ENCODE data around the gene SPECC1L. TPM values are rescaled to one million over a fixed set of nuclear protein-coding genes. Genes with fewer than 3 reads are reported as not detected.
"Not testable (repeated sequence)": the region's sequence is repeated elsewhere in the genome, so short reads cannot be mapped to it uniquely, and the experiment has no call there.

SPECC1L gene
- total RNA-seq, 4 donors from 2014 or later: 63.6 to 116 (median 90.1) TPM

GRCh38 chr22:24289114-24289513 is 18.5 kb downstream of the SPECC1L start:
- no peak for DNase-seq (ENCODE audit: extremely low spot score)
- Histone ChIP-seq H3K9me3 (no peaks in the 10 kb centered on the region), H3K27me3 (no peaks in the 10 kb centered on the region), H3K4me1 (peaks cover 77 to 93% (median 90%) of the 10 kb centered on the region in 4 donors), H3K27ac (replicated peaks in 1 of 4) (peak overlapping the region; percentile 77 to 87 (median 84)), H3K36me3 (no peaks in the 10 kb centered on the region), H3K4me3 (peak overlapping the region in 3 of 4 donors; percentile 3 to 28 (median 11))
- 18% methylated on average over 4 of the region's 4 CpGs for WGBS
- TF ChIP-seq, protein P1, sequence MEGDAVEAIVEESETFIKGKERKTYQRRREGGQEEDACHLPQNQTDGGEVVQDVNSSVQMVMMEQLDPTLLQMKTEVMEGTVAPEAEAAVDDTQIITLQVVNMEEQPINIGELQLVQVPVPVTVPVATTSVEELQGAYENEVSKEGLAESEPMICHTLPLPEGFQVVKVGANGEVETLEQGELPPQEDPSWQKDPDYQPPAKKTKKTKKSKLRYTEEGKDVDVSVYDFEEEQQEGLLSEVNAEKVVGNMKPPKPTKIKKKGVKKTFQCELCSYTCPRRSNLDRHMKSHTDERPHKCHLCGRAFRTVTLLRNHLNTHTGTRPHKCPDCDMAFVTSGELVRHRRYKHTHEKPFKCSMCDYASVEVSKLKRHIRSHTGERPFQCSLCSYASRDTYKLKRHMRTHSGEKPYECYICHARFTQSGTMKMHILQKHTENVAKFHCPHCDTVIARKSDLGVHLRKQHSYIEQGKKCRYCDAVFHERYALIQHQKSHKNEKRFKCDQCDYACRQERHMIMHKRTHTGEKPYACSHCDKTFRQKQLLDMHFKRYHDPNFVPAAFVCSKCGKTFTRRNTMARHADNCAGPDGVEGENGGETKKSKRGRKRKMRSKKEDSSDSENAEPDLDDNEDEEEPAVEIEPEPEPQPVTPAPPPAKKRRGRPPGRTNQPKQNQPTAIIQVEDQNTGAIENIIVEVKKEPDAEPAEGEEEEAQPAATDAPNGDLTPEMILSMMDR (IDR thresholded peaks at IDR 0.05): no peak
- TF ChIP-seq EP300 (IDR thresholded peaks at IDR 0.05) (no peak), POLR2AphosphoS5 (IDR thresholded peaks at IDR 0.05) (no peak), POLR2A (IDR thresholded peaks at IDR 0.05; ENCODE audit: low read depth) (no peak)
- intact Hi-C loops (cut with DNase I): no loop called here

GRCh38 chr22:24289741-24290163 is 19.1 kb downstream of the SPECC1L start:
- H3K9me3 ChIP-seq: no peaks in the 10 kb centered on the region
- H3K27ac ChIP-seq (replicated peaks in 1 of 4): peak overlapping the region; percentile 77 to 87 (median 84)
- intact Hi-C loops (cut with DNase I): no loop called here
- peaks cover 80 to 93% (median 91%) of the 10 kb centered on the region in 4 donors for H3K4me1 ChIP-seq
- WGBS: 10% methylated on average over 4 of the region's 4 CpGs
- DNase-seq (ENCODE audit: extremely low spot score): no peak
- TF ChIP-seq, protein P1 (IDR thresholded peaks at IDR 0.05): no peak
- TF ChIP-seq POLR2A (IDR thresholded peaks at IDR 0.05; ENCODE audit: low read depth) (no peak), EP300 (IDR thresholded peaks at IDR 0.05) (no peak), POLR2AphosphoS5 (IDR thresholded peaks at IDR 0.05) (no peak)
- H3K27me3 ChIP-seq: no peaks in the 10 kb centered on the region
- no peaks in the 10 kb centered on the region for H3K36me3 ChIP-seq
- peak overlapping the region in 3 of 4 donors; percentile 3 to 28 (median 11) for H3K4me3 ChIP-seq

GRCh38 chr22:24290459-24290858 is 19.8 kb downstream of the SPECC1L start:
- DNase-seq (ENCODE audit: extremely low spot score): no peak
- Histone ChIP-seq H3K36me3 (no peaks in the 10 kb centered on the region), H3K4me1 (peaks cover 75 to 92% (median 86%) of the 10 kb centered on the region in 4 donors), H3K4me3 (peak overlapping the region in 1 of 4 donors; percentile 28), H3K27me3 (no peaks in the 10 kb centered on the region), H3K27ac (replicated peaks in 1 of 4) (peak overlapping the region; percentile 77 to 87 (median 84)), H3K9me3 (no peaks in the 10 kb centered on the region)
- intact Hi-C loops (cut with DNase I): no loop called here
- TF ChIP-seq EP300 (IDR thresholded peaks at IDR 0.05) (no peak), POLR2AphosphoS5 (IDR thresholded peaks at IDR 0.05) (no peak), POLR2A (IDR thresholded peaks at IDR 0.05; ENCODE audit: low read depth) (no peak)
- TF ChIP-seq, protein P1 (IDR thresholded peaks at IDR 0.05): no peak

GRCh38 chr22:24291515-24292201 is 21.0 kb downstream of the SPECC1L start:
- Histone ChIP-seq H3K36me3 (no peaks in the 10 kb centered on the region), H3K4me3 (no peak overlapping the region), H3K4me1 (peaks cover 66 to 91% (median 86%) of the 10 kb centered on the region in 4 donors), H3K27me3 (no peaks in the 10 kb centered on the region), H3K9me3 (no peaks in the 10 kb centered on the region), H3K27ac (replicated peaks in 1 of 4) (peak overlapping the region; percentile 77 to 87 (median 84))
- no peak for DNase-seq (ENCODE audit: extremely low spot score)
- 74% methylated on average over 3 of the region's 3 CpGs for WGBS
- TF ChIP-seq POLR2AphosphoS5 (IDR thresholded peaks at IDR 0.05) (no peak), EP300 (IDR thresholded peaks at IDR 0.05) (no peak), POLR2A (IDR thresholded peaks at IDR 0.05; ENCODE audit: low read depth) (no peak)
- TF ChIP-seq, protein P1 (IDR thresholded peaks at IDR 0.05): no peak
- intact Hi-C loops (cut with DNase I): no loop called here

- intact Hi-C loops (cut with DNase I); H3K27me3 ChIP-seq; H3K36me3 ChIP-seq; H3K4me3 ChIP-seq; DNase-seq (ENCODE audit: extremely low spot score); H3K9me3 ChIP-seq: not testable (repeated sequence)
- Histone ChIP-seq H3K4me1 (peaks cover 63 to 84% (median 80%) of the 10 kb centered on the region in 4 donors), H3K27ac (replicated peaks in 1 of 4) (peak overlapping the region; percentile 77 to 87 (median 84))
- 96% methylated on average over 3 of the region's 3 CpGs for WGBS
Observed at GRCh38 chr22:24292202-24292830, 21.7 kb downstream of the SPECC1L start.

GRCh38 chr22:24294913-24295312 is 24.3 kb downstream of the SPECC1L start:
- DNase-seq (ENCODE audit: extremely low spot score); H3K36me3 ChIP-seq; H3K4me3 ChIP-seq; H3K27me3 ChIP-seq; H3K9me3 ChIP-seq; intact Hi-C loops (cut with DNase I): not testable (repeated sequence)
- H3K4me1 ChIP-seq: peaks cover 41 to 77% (median 74%) of the 10 kb centered on the region in 4 donors
- H3K27ac ChIP-seq (replicated peaks in 1 of 4): peak overlapping the region in 1 of 4 donors; percentile 22
- WGBS: 40% methylated on average over 1 of the region's 1 CpG

GRCh38 chr22:24298497-24299155 is 28.0 kb downstream of the SPECC1L start:
- H3K9me3 ChIP-seq; H3K4me3 ChIP-seq; H3K27me3 ChIP-seq; DNase-seq (ENCODE audit: extremely low spot score); H3K36me3 ChIP-seq; intact Hi-C loops (cut with DNase I): not testable (repeated sequence)
- peaks cover 34 to 77% (median 75%) of the 10 kb centered on the region in 4 donors for H3K4me1 ChIP-seq
- 37% methylated on average over 4 of the region's 4 CpGs for WGBS
- H3K27ac ChIP-seq (replicated peaks in 1 of 4): peak overlapping the region in 3 of 4 donors; percentile 14 to 36 (median 15)
